ENCODE results near the gene MARCHF3. TPM values are rescaled to one million over a fixed set of nuclear protein-coding genes. Genes with fewer than 3 reads are reported as not detected.

The MARCHF3 gene
- total and polyA plus RNA-seq, 12 donors: 4.8 to 76.2 (median 45.9) TPM

- Histone ChIP-seq H3K36me3 (no peaks in the 10 kb centered on the region), H3K27ac (peak overlapping the region in 2 of 10 donors; percentile 8 to 35), H3K27me3 (no peaks in the 10 kb centered on the region), H3K9me3 (no peaks in the 10 kb centered on the region), H3K4me3 (no peak overlapping the region), H3K4me1 (peaks cover 1 to 75% (median 21%) of the 10 kb centered on the region in 9 donors)
- WGBS, 2 donors: 65 to 70% methylated on average over 4 of the region's 4 CpGs
- no peak for TF ChIP-seq CTCF (IDR thresholded peaks at IDR 0.05)
- intact Hi-C loops (cut with DNase I): loop anchor here in 3 of 10 donors (10.0 kb wide), 1 partner anchor 47 kb away; no protein-coding TSS in a partner anchor
- DNase-seq: no peak
- no peak for ATAC-seq
Observed at GRCh38 chr5:126978258-126978657, 52.1 kb downstream of the MARCHF3 start.

DNA sequence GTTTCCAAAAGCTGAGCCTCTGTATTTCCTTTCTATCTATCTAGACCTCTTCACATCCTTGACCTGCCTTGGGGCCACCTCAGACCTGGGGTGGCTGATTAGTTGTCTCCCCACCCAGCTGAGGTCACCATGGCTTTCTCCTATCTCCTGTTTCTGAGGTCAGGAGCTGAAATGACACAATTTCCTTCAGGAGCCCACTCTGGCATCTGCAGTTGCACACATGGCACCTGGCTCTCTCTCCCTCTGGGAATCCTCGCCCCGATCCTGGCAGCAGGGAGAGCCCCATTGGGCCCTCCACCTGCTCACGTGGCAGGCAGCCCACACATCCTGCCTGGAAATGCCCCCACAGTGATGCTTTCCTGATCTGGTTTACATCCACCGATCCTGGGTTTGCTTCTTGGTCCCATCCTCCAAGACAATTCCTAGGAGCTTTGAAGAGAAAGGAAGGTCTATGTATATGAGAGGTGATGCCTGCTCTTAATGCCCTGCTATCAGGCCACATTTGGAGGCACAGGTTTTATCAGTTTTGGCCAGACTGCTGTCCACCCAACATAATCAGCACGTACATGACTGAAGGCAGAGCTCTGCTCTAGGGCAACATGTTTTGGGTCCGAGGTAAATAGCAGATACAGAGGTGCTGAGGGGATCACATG, 53.7 kb downstream of the MARCHF3 start:
- no peak overlapping the region for H3K4me3 ChIP-seq
- no peaks in the 10 kb centered on the region for H3K27me3 ChIP-seq
- DNase-seq (no peak), ATAC-seq (peak in 4 of 8 donors; percentile 21 to 36 (median 34))
- H3K9me3 ChIP-seq: no peaks in the 10 kb centered on the region
- WGBS, 2 donors: 41 to 56% methylated on average over 6 of the region's 6 CpGs
- TF ChIP-seq CTCF (IDR thresholded peaks at IDR 0.05): no peak
- H3K27ac ChIP-seq: peak overlapping the region in 4 of 10 donors; percentile 43 to 50 (median 44)
- no peaks in the 10 kb centered on the region for H3K36me3 ChIP-seq
- intact Hi-C loops (cut with DNase I): loop anchor here in 3 of 10 donors (10.0 kb wide), 1 partner anchor 48 kb away; no protein-coding TSS in a partner anchor
- H3K4me1 ChIP-seq: peaks cover 4 to 75% (median 33%) of the 10 kb centered on the region in 9 donors

GRCh38 chr5:126975796-126976195, 54.6 kb downstream of the MARCHF3 start:
- Histone ChIP-seq H3K9me3 (no peaks in the 10 kb centered on the region), H3K4me1 (peaks cover 8 to 75% (median 34%) of the 10 kb centered on the region in 9 donors), H3K4me3 (no peak overlapping the region), H3K27ac (peak overlapping the region in 1 of 10 donors; percentile 45), H3K36me3 (no peaks in the 10 kb centered on the region), H3K27me3 (no peaks in the 10 kb centered on the region)
- DNase-seq (no peak), ATAC-seq (no peak)
- TF ChIP-seq CTCF (IDR thresholded peaks at IDR 0.05): no peak
- intact Hi-C loops (cut with DNase I): loop anchor here in 3 of 10 donors (10.0 kb wide), 1 partner anchor 49 kb away; no protein-coding TSS in a partner anchor

- peaks cover 11 to 67% (median 47%) of the 10 kb centered on the region in 9 donors for H3K4me1 ChIP-seq
- DNase-seq: no peak
- ATAC-seq: no peak
- TF ChIP-seq CTCF (IDR thresholded peaks at IDR 0.05): no peak
- no peaks in the 10 kb centered on the region for H3K9me3 ChIP-seq
- H3K27me3 ChIP-seq: no peaks in the 10 kb centered on the region
- no peaks in the 10 kb centered on the region for H3K36me3 ChIP-seq
- WGBS, 2 donors: 66 to 78% methylated on average over 6 of the region's 6 CpGs
- H3K27ac ChIP-seq: peak overlapping the region in 4 of 10 donors; percentile 36 to 83 (median 70)
- no peak overlapping the region for H3K4me3 ChIP-seq
- intact Hi-C loops (cut with DNase I): loop anchor here in 4 of 10 donors (5.0 to 10.0 kb wide), 2 partner anchors 52 to 54 kb away; no protein-coding TSS in a partner anchor
Observed at GRCh38 chr5:126973193-126973592, 57.2 kb downstream of the MARCHF3 start.
